GM12892 (cell line): ENCODE data around the gene MRPL4.
"Not testable (repeated sequence)": the region's sequence is repeated elsewhere in the genome, so short reads cannot be mapped to it uniquely, and the experiment has no call there.

Experiments
- POLR2A ChIP-seq: IDR thresholded peaks from 2 replicates; pipeline ENCODE4 v1.6.1; 2011; ENCODE audit warnings: low read depth, low read length, control low read depth
- POLR2AphosphoS5 ChIP-seq: IDR thresholded peaks from 2 replicates; pipeline ENCODE4 v1.6.1; 2011; ENCODE audit warnings: low read depth, low read length, control low read depth

DNA sequence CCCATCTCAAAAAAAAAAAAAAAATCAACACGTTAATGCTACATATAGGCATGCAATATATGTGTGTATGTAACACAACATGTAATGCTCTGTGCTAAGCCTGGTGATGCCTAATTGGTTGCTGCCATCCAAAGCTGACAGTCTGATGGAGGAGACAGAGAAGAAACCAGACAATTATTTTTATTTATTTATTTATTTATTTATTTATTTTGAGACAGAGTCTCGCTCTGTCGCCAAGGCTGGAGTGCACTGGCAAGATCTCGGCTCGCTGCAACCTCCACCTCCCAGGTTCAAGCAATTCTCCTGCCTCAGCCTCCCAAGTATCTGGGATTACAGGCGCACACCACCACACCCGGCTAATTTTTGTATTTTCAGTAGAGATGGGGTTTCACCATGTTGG is 16.6 kb upstream of the MRPL4 start:
- TF ChIP-seq POLR2A, POLR2AphosphoS5: not testable (repeated sequence)
